Cardiac fibroblast (primary cell): ENCODE data around the gene PGA4.

ENCODE experiments used
- DNase-seq, 2 donors: peaks; one replicate each; pipeline versions ENCODE4 v3.0.0 to v3.0.0-alpha.2; 2010; ENCODE audit warnings: low read depth in 2 of 2
- H3K4me3 ChIP-seq, 2 donors: replicated peaks in 1 of 2; 1 replicate in 1 of 2; 2 replicates in 1 of 2; pipeline ENCODE4 v1.5.1; 2011; ENCODE audit warnings: low read depth in 2 of 2, low read length in 2 of 2, mild to moderate bottlenecking in 2 of 2, moderate library complexity in 1 of 2
- TF ChIP-seq, protein P1 (sequence below): IDR thresholded peaks from one replicate; pipeline ENCODE4 v1.5.1; 2011; ENCODE audit warnings: low read depth, mild to moderate bottlenecking, low read length, inconsistent platforms

Gene PGA4

DNA sequence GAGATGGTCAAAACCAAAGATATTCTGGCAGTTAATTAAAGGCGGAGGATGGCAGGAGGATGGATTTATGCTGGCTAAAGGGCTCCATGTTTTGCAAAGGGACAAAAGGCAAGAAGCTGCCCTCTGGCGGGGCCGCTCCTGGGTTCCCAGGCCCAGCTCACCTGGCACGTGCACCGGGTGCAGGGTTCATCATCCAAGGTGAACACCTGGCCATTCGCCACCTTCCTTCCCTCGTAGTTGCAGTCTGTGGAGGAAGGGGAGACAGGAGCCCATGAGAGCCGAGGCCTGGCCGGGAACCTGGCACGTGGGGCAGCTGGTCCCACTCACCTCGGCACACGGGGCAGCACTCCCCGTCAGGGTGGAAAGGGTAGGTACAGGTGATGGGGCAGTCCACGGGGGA, 42.6 kb downstream of the PGA4 start:
- TF ChIP-seq, protein P1, sequence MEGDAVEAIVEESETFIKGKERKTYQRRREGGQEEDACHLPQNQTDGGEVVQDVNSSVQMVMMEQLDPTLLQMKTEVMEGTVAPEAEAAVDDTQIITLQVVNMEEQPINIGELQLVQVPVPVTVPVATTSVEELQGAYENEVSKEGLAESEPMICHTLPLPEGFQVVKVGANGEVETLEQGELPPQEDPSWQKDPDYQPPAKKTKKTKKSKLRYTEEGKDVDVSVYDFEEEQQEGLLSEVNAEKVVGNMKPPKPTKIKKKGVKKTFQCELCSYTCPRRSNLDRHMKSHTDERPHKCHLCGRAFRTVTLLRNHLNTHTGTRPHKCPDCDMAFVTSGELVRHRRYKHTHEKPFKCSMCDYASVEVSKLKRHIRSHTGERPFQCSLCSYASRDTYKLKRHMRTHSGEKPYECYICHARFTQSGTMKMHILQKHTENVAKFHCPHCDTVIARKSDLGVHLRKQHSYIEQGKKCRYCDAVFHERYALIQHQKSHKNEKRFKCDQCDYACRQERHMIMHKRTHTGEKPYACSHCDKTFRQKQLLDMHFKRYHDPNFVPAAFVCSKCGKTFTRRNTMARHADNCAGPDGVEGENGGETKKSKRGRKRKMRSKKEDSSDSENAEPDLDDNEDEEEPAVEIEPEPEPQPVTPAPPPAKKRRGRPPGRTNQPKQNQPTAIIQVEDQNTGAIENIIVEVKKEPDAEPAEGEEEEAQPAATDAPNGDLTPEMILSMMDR: no peak
- DNase-seq: no peak
- H3K4me3 ChIP-seq: no peak overlapping the region

DNA sequence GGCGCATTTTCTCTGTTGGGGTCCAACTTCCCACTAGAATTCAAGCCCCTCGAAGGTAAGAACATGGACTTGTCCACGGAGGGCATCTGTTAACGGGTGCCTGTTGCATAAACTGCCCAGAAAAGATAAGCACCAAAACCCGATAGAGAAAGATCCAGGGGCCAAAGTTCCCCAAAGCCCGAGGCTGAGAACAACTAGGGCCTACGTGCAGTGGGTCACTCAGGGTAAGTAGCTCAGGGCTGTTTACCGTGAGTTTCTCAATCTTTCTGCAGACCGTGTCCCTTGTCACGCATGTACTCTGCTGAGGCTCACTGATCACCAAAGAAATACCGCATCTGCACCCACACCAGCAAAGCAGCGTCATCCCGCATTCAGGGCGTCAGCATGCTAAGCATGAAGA, 43.2 kb downstream of the PGA4 start:
- TF ChIP-seq, protein P1: no peak
- H3K4me3 ChIP-seq: no peak overlapping the region
- DNase-seq: no peak

DNA sequence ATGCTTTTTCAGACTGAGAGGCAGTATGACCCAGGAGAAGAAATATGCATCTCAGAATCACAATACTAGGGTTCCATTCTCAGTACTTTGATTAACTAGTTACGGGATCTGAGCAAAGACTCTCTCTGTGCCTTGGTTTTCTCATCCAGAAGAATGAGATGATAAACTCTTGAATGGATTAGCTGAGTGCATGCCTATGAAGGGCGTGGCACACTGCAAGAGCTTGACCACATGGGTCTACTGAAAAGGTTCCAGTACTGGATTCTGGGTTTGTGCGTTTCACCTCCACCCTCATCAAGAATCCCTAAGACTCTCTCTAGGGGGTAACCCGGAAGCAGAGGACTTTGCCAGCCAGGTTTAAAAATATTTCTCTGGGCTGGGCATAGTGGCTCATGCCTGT, 44.5 kb downstream of the PGA4 start:
- TF ChIP-seq, protein P1: no peak
- peak; percentile 16 to 17 for DNase-seq
- no peak overlapping the region for H3K4me3 ChIP-seq

DNA sequence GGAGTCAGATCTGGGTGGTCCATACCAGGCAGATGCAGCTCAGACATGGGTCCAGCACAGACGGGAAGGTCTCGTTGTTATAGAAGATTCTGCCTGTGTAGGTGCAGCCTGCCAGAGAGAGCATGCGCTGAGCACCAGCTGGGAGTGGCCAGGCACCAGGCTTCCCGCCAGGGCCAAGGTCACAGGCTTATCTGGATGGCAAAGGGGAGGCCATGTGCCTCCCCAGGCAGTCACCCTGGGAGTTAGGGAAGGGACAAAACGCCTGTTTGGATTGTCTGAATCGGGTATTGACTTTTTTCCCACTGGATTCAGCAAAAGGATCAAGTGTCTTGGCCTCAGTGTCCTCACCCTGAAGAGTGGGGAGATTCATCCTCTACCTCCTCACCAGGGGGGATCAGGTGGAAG, 45.3 kb downstream of the PGA4 start:
- no peak for DNase-seq
- TF ChIP-seq, protein P1: no peak
- no peak overlapping the region for H3K4me3 ChIP-seq

DNA sequence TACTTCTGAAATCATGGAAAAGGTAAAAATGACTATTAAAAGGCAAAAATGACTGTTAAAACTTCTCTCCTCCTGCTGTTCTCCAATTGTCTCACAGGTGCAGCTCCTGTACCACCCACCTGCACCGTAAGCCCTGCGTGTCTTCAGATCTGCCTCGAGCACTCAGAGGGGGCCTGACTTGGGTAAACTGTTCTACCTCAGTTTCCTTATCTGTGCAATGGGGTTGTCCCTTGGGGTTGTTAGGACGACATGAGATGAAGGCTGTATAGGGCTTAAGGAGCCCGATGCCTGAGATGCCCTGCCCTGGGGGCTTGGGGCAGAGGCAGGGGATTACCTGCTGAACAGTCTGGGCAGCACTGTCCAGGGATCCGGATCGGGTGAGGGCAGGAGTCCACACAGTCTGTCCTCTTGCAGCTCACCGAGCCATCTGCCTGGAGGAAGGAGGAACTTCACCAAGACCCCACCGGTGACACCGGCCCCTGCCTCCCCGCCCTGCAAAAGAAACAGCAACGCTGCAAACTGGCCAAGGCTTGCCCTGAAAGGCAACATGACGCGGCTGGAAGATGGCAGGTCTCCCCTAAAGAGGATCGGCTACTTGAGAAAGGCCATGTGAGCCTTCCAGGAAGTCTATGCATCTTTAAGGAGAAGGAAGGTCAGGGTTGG, 46.6 kb downstream of the PGA4 start:
- no peak overlapping the region for H3K4me3 ChIP-seq
- TF ChIP-seq, protein P1: no peak
- no peak for DNase-seq

DNA sequence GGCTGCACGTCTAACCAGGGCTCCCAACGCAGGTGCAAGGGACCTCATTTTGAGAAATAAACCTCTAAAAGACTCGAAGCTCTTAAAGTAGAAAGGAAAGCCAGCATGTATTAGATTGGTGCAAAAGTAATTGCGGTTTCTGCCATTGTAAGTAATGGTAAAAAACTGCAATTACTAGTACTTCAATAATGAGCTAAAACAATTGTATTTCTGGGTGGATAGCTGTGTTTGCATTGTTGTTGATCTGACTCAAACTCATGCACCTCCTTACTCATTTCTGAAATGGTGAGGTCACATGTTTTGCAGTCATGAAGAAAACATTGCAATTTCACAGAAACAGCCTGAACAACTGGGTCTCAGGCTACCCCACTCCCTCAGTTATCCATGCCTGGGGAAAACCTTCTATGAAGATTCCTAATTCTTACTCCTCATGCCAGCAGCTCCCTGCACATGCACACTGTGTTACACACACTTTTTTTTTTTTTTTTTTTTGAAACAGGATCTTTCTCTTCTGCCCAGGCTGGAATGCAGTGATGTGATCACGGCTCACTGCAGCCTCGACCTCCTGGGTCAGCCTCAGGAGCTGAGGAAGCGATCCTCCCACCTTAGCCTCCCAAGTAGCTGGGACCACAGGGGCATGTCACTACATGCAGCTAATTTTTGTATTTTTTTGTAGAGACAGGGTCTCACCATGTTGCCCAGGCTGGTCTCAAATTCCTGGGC, 48.4 kb downstream of the PGA4 start:
- TF ChIP-seq, protein P1: no peak
- DNase-seq: peak in 1 of 2 donors; percentile 83
- no peak overlapping the region for H3K4me3 ChIP-seq

DNA sequence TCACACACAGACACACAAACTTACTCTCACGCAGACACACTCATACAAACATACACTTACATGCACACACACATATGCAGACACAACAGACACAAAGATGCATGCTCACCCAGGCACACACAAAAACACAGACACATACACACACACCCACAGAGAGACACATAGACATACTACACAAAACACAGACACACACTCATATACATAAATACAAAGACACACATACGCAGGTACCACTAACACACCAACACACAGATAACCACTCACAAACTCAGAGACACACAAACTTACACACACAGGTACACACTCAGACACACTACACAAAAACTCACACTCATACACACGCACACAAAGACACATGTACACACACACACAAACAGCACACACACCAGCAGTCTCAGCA, 50.6 kb downstream of the PGA4 start:
- DNase-seq: no peak
- TF ChIP-seq, protein P1: no peak
- no peak overlapping the region for H3K4me3 ChIP-seq
